HEK293T (cell line): ENCODE measurements around the gene E4F1.

Source experiments
- CTCF ChIA-PET: fragments of 350-600 bp; formaldehyde crosslinking; extraction: SDS; loops from one replicate; lab custom pipeline; 2021; ENCODE audit warnings: antibody characterized with exemption, inconsistent platforms; lab: Yijun Ruan, JAX
- POLR2A ChIA-PET: fragments of 350-600 bp; formaldehyde crosslinking; extraction: SDS; loops from one replicate; lab custom pipeline; 2020; ENCODE audit warnings: antibody characterized with exemption, inconsistent platforms; lab: Yijun Ruan, JAX
- DNase-seq: peaks from one replicate; pipeline ENCODE4 v3.0.0; 2012; ENCODE audit warnings: mixed read lengths; ENCODE audit errors: extremely low spot score
- ARNT ChIP-seq: fragments of 450-650 bp; IDR thresholded peaks from 2 replicates; pipeline ENCODE4 v1.6.1; 2017; ENCODE audit warnings: mild to moderate bottlenecking
- BHLHE40 ChIP-seq: fragments of 450-650 bp; IDR thresholded peaks from 2 replicates; pipeline ENCODE4 v1.6.1; 2016; ENCODE audit warnings: mild to moderate bottlenecking, moderate library complexity, borderline replicate concordance
- CTBP1 ChIP-seq: fragments of 450-650 bp; IDR thresholded peaks from 2 replicates; pipeline ENCODE4 v1.6.1; 2016; ENCODE audit warnings: borderline replicate concordance
- ELF4 ChIP-seq: fragments of 450-650 bp; IDR thresholded peaks from 2 replicates; pipeline ENCODE4 v1.6.1; 2017; ENCODE audit warnings: antibody characterized with exemption
- FOXA1 ChIP-seq: fragments of 450-650 bp; IDR thresholded peaks from 2 replicates; pipeline ENCODE4 v1.6.1; 2016; ENCODE audit warnings: mild to moderate bottlenecking
- FOXK2 ChIP-seq: fragments of 450-650 bp; IDR thresholded peaks from 2 replicates; pipeline ENCODE4 v1.6.1; 2016; ENCODE audit warnings: mild to moderate bottlenecking
- FOXM1 ChIP-seq: fragments of 450-650 bp; IDR thresholded peaks from 2 replicates; pipeline ENCODE4 v1.6.1; 2017; ENCODE audit warnings: mild to moderate bottlenecking, borderline replicate concordance
- HDGF ChIP-seq: fragments of 450-650 bp; IDR thresholded peaks from 2 replicates; pipeline ENCODE4 v1.6.1; 2017; ENCODE audit warnings: antibody characterized with exemption, borderline replicate concordance
- L3MBTL2 ChIP-seq: fragments of 450-650 bp; conservative IDR thresholded peaks from 2 replicates; pipeline ENCODE4 v1.6.1; 2016; ENCODE audit warnings: mild to moderate bottlenecking
- LEF1 ChIP-seq: fragments of 450-650 bp; IDR thresholded peaks from 2 replicates; pipeline ENCODE4 v1.6.1; 2017; ENCODE audit warnings: mild to moderate bottlenecking, borderline replicate concordance
- NFRKB ChIP-seq: fragments of 450-650 bp; IDR thresholded peaks from 2 replicates; pipeline ENCODE4 v1.6.1; 2016; ENCODE audit warnings: mild to moderate bottlenecking, moderate library complexity
- PKNOX1 ChIP-seq: fragments of 450-650 bp; IDR thresholded peaks from 2 replicates; pipeline ENCODE4 v1.6.1; 2016
- SP1 ChIP-seq: fragments of 450-650 bp; IDR thresholded peaks from 2 replicates; pipeline ENCODE4 v1.6.1; 2017
- SUZ12 ChIP-seq: fragments of 450-650 bp; IDR thresholded peaks from 2 replicates; pipeline ENCODE4 v1.6.1; 2016; ENCODE audit warnings: mild to moderate bottlenecking
- TARDBP ChIP-seq: fragments of 450-650 bp; IDR thresholded peaks from 2 replicates; pipeline ENCODE4 v1.6.1; 2016
- ZNF384 ChIP-seq: fragments of 450-650 bp; IDR thresholded peaks from 2 replicates; pipeline ENCODE4 v1.6.1; 2016

The E4F1 gene

DNA sequence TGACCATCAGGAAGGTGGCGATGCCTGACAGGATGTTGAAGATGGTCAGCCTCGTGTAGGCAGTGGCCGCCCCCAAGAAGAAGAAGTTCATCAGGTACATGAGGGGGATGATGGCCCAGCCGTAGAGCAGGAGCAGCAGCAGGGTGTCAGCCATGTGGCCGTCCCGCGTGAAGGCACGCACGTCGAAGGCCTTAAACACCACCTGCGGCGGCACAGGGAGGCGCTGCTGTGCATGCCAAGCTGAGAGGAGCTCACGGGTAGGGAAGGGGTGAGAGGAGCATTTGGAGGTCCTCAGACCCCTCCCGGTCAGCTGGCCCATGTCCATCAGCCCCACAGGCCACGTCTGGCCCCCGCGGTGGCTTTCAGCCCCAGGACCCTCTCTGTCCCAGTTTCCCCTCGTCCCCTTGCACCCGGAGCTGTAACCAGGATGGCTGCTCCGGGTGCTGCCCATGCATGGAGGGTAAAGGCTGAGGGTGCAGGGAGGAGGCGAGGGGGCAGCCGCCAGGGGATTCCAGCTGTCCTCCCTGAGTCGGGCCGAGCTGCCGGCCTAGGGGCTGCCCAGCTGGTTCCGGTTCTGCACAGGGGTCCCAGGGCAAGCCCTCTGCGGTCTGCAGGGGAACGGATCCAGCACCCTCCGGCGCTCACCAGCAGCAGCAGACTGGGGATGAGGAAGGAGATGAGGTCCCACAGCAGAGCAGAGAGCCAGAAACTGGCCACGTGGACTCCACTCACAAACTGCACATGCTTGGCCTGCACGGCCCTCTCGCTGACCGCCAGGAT is 61.6 kb downstream of the E4F1 start:
- ChIA-PET CTCF (no interaction called here), POLR2A (no interaction called here)

More for the DNA sequence above, 61.6 kb downstream of the E4F1 start:
- no peak for DNase-seq
- TF ChIP-seq SP1 (no peak), HDGF (no peak), FOXA1 (no peak), TARDBP (no peak), BHLHE40 (no peak), CTBP1 (no peak), ARNT (no peak), LEF1 (no peak), PKNOX1 (no peak), NFRKB (no peak), FOXM1 (no peak), ELF4 (no peak), SUZ12 (no peak), ZNF384 (no peak), FOXK2 (no peak), L3MBTL2 (no peak)
